Central memory CD4-positive, alpha-beta T cell (primary cell): ENCODE results near the gene CELA2B.
A peak's percentile ranks its signal among the peaks of the same experiment; 100 is the strongest.
"Not testable (repeated sequence)": the region's sequence is repeated elsewhere in the genome, so short reads cannot be mapped to it uniquely, and the experiment has no call there.

Experiments
- DNase-seq: peaks from one replicate; pipeline ENCODE4 v3.0.0; 2022

The CELA2B gene

GRCh38 chr1:15501208-15502032, 25.5 kb downstream of the CELA2B start:
- no peak for DNase-seq

- no peak for DNase-seq
Measured at GRCh38 chr1:15504436-15504835, 28.5 kb downstream of the CELA2B start.

DNA sequence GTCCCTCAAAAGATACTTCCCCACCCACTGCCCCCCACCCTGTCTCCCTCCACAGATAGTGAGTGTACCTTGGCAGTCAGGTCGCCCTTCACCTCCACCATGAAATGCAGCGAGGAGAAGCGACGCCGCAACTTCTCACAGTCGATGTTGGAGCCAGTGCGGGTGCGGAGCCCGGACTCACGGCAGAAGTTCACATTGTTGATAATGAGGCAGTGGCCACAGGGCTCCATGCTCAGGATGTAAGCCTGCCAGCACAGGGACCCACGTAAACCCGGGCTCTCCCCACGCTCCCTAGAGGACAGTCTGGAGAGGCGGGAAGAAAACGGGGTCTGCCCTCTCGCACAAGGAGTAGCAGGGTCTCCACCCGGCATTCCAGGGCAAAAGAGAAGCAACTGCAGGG, 30.9 kb downstream of the CELA2B start:
- DNase-seq: no peak

- no peak for DNase-seq
Measured at GRCh38 chr1:15507278-15507677, 31.4 kb downstream of the CELA2B start.

GRCh38 chr1:15508700-15509487, 33.0 kb downstream of the CELA2B start:
- no peak for DNase-seq

- no peak for DNase-seq
Measured at GRCh38 chr1:15509586-15509985, 33.7 kb downstream of the CELA2B start.

- no peak for DNase-seq
Measured at GRCh38 chr1:15510611-15511405, 34.9 kb downstream of the CELA2B start.

DNA sequence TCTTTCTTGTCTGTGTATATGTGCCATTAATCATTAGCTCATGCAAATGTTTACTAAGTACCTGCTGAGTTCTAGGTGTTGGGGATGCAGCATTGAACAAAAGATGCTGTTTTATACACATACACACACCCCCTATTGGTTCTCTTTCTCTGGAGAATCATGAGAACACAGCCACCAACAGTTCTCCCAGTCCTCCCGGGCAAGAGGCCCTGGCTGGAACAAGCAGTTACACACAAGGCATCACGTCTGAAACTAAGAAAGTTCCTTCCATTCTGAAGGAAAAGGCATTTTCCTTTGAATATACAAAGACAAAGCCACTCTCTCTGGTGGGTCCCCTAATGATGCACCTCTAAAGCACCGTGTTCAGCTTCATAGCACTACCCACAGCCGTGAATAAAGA, 37.3 kb downstream of the CELA2B start:
- no peak for DNase-seq

DNA sequence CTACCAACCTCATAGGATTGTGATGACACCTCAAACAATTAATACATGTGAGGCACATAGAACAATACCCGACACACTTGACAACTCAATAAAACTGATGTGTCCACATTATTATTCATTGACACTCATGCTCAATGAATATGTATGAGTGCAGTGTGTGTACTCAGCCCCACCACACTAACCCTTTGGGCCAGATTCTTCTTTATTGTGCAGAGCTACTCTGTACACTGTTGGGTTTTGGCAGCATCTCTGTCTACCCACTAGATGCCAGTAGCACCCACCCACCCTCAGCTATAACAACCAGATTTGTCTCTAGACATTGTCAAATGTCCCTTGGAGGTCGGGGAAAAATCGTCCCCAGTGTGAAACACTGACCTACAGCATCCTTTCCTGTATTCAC, 38.0 kb downstream of the CELA2B start:
- no peak for DNase-seq

- DNase-seq: not testable (repeated sequence)
Measured at GRCh38 chr1:15514557-15514956, 38.7 kb downstream of the CELA2B start.

GRCh38 chr1:15515022-15515663, 39.2 kb downstream of the CELA2B start:
- no peak for DNase-seq

GRCh38 chr1:15519625-15520024, 43.7 kb downstream of the CELA2B start:
- no peak for DNase-seq

- not testable (repeated sequence) for DNase-seq
Measured at GRCh38 chr1:15521206-15521906, 45.5 kb downstream of the CELA2B start.

- DNase-seq: no peak
Measured at GRCh38 chr1:15522551-15522950, 46.6 kb downstream of the CELA2B start.

- DNase-seq: no peak
Measured at GRCh38 chr1:15523104-15524020, 47.5 kb downstream of the CELA2B start.

GRCh38 chr1:15524021-15524282, 48.0 kb downstream of the CELA2B start, which contains the start of gene CASP9:
TSS of gene CASP9 (minus strand) at chr1:15524215. CDS start at chr1:15524200, 15 bp downstream.
- DNase-seq: no peak

DNA sequence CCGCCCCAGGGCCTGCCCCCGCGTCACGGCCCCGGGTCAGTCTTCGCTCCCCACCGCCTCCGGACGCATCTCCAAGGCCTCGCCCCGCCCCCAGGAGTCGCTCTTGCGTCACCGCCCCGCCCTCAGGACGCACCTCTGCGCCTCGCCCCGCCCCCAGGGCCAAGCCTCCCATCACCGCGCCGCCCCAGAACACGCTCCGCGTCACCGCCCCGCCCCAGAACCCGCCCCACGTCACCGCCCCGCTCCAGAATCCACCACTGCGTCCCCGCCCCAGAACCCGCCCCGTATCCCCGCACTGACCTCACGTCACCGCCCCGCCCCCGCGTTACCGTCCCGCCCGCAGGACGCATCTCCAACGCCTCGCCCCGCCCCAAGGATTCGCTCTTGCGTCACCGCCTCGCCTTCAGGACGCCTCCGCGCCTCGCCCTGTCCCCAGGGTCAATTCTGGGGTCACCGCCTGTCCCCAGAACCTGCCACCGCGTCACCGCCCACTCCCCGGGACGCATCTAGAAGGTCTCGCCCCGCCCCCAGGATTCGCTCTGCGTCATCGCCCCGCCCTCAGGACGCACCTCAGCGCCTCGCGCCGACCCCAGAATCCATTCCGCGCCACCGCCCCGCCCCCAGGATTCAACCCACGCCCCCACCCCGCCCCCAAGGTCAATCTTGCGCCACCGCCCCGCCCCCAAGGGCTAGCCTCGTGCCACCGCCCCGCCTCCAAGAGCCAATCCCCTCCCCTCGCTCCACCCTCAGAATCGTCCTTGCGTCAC, 48.6 kb downstream of the CELA2B start:
- peak; percentile 98 for DNase-seq

DNA sequence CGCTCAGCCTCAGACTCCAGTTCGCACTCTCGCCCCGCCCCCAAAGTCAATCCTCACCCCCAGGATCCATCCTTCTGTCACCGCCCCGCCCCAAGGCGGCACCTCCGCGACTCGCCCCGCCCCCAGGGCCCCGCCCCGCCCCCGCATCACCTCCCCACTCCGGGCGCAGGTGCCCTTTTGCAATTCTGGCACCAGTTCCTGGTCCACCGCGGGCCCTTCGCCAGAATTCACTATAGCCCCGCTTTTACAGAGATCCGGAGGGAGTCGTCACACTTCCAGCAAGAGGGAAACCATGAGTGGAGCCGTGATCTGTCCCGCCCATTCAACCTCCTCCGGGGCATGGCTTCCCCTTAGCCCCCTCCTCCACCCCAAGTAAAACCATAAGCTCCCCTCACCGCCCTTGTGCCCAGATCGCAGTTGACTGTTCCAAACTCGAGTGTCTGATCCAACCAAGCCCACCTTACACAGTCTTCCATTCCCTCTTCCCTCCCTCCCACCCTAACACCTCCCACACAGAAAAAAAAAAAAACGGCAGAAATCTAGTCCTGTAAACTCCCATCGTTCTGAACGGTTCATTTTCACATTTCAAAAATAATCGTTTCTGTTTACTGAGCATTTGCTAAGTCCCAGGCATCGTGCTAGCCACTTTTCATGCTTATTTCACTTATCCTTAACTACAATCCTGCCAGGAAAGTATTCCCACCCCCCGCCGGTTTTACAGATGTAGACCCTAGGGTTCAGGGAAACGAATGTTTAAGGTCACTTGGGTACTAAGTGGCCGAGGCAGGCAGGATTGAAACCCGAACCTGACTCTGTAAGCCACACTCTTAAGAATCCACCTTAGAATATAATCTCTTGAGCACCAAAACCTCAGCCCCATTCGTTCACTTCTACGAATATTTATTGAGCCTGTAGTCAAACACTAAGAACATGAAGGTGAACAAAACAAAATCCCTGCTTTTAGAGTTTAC, 49.4 kb downstream of the CELA2B start:
- DNase-seq: peak; percentile 99

GRCh38 chr1:15526021-15526489, 50.2 kb downstream of the CELA2B start:
- DNase-seq: no peak
